ENCODE measurements around the gene INSM1.

DNA sequence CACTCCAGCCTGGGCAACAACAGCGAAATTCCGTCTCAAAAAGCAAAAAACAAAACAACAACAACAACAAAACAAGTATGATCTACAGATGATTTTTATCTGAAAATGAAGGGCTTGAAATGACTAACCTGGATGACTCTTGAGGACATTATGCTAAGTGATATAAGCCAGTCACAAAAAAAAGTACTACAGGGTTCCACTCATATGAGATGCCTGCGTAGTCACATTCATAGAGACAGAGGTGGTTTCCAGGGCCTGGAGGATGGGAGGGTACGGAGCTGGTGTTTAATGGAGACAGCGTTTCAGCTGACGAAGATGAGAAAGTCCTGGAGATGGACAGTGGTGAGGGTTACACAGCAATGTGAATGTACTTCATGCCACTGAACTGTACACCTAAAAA is 8.3 kb upstream of the INSM1 start:
- TF ChIP-seq POLR2A (IDR thresholded peaks at IDR 0.05), result no peak
- TF ChIP-seq, protein P1, sequence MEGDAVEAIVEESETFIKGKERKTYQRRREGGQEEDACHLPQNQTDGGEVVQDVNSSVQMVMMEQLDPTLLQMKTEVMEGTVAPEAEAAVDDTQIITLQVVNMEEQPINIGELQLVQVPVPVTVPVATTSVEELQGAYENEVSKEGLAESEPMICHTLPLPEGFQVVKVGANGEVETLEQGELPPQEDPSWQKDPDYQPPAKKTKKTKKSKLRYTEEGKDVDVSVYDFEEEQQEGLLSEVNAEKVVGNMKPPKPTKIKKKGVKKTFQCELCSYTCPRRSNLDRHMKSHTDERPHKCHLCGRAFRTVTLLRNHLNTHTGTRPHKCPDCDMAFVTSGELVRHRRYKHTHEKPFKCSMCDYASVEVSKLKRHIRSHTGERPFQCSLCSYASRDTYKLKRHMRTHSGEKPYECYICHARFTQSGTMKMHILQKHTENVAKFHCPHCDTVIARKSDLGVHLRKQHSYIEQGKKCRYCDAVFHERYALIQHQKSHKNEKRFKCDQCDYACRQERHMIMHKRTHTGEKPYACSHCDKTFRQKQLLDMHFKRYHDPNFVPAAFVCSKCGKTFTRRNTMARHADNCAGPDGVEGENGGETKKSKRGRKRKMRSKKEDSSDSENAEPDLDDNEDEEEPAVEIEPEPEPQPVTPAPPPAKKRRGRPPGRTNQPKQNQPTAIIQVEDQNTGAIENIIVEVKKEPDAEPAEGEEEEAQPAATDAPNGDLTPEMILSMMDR (IDR thresholded peaks at IDR 0.05), result no peak

Data from sigmoid colon (tissue), 3 donors.